HEK293 (cell line): ENCODE data around the gene MOB2.

ENCODE experiments used
- CTCF ChIA-PET: fragments of 350-600 bp; formaldehyde crosslinking; extraction: SDS; loops from one replicate; lab custom pipeline; 2021; ENCODE audit warnings: antibody characterized with exemption; lab: Yijun Ruan, JAX
- POLR2A ChIA-PET: fragments of 300-600 bp; formaldehyde crosslinking; extraction: SDS; loops from one replicate; lab custom pipeline; 2020; ENCODE audit warnings: antibody characterized with exemption, inconsistent platforms; lab: Yijun Ruan, JAX
- H3K27ac ChIP-seq: fragments of 200-500 bp; sonication (Bioruptor generic); 2 replicates; pipeline ENCODE4 v1.5.1; 2014; ENCODE audit warnings: low read depth, low read length, control low read depth, inconsistent platforms; ENCODE audit errors: extremely low read depth
- H3K36me3 ChIP-seq, 2 experiments: fragments of 200-500 bp in 1 of 2; sonication (Bioruptor generic) in 1 of 2; 1 replicate in 1 of 2; 2 replicates in 1 of 2; pipeline ENCODE4 v1.5.1; 2014 to 2017; ENCODE audit warnings: inconsistent platforms in 2 of 2, low read length in 2 of 2; ENCODE audit not compliant: control insufficient read depth in 2 of 2, insufficient read depth in 1 of 2
- H3K4me1 ChIP-seq: fragments of 200-500 bp; sonication (Bioruptor generic); 2 replicates; pipeline ENCODE4 v1.5.1; 2014; ENCODE audit warnings: mild to moderate bottlenecking, low read length, inconsistent platforms; ENCODE audit not compliant: control insufficient read depth, insufficient read depth
- H3K4me3 ChIP-seq: 2 replicates; pipeline ENCODE4 v1.5.1; 2011; ENCODE audit warnings: low read depth, mild to moderate bottlenecking, control low read depth, low read length, moderate library complexity
- H3K9me3 ChIP-seq: fragments of 200-500 bp; sonication (Bioruptor generic); 2 replicates; pipeline ENCODE4 v1.5.1; 2014; ENCODE audit warnings: low read depth, low read length, inconsistent platforms; ENCODE audit not compliant: control insufficient read depth, insufficient read depth
- BCL11B ChIP-seq: fragments of 450-650 bp; formaldehyde crosslinking; IDR thresholded peaks from 2 replicates; pipeline ENCODE4 v1.5.1; 2016; ENCODE audit warnings: low read depth, missing biosample characterization, missing genetic modification characterization
- FEZF1 ChIP-seq: fragments of 450-650 bp; formaldehyde crosslinking; IDR thresholded peaks from 2 replicates; pipeline ENCODE4 v1.5.1; 2016; ENCODE audit warnings: missing biosample characterization, missing genetic modification characterization
- HOXA7 ChIP-seq: sonication (generic); formaldehyde crosslinking; IDR thresholded peaks from 2 replicates; pipeline ENCODE4 v1.8.1; 2022; ENCODE audit warnings: missing genetic modification reagents, borderline replicate concordance
- PRDM2 ChIP-seq: fragments of 450-650 bp; formaldehyde crosslinking; IDR thresholded peaks from 2 replicates; pipeline ENCODE4 v1.5.1; 2016; ENCODE audit warnings: missing biosample characterization, missing genetic modification characterization, borderline replicate concordance
- SALL2 ChIP-seq: fragments of 450-650 bp; formaldehyde crosslinking; IDR thresholded peaks from 2 replicates; pipeline ENCODE4 v1.5.0; 2017; ENCODE audit warnings: missing biosample characterization, mild to moderate bottlenecking, missing genetic modification characterization, borderline replicate concordance
- SCRT1 ChIP-seq: fragments of 450-650 bp; formaldehyde crosslinking; IDR thresholded peaks from 2 replicates; pipeline ENCODE4 v1.5.1; 2016; ENCODE audit warnings: missing biosample characterization, missing genetic modification characterization, borderline replicate concordance
- ZNF112 ChIP-seq: fragments of 450-650 bp; formaldehyde crosslinking; IDR thresholded peaks from 2 replicates; pipeline ENCODE4 v1.5.0; 2017; ENCODE audit warnings: missing biosample characterization, missing genetic modification characterization
- ZNF140 ChIP-seq: fragments of 450-650 bp; formaldehyde crosslinking; IDR thresholded peaks from 2 replicates; pipeline ENCODE4 v1.5.1; 2016; ENCODE audit warnings: missing biosample characterization, missing genetic modification characterization
- ZNF148 ChIP-seq: fragments of 450-650 bp; formaldehyde crosslinking; IDR thresholded peaks from 2 replicates; pipeline ENCODE4 v1.5.0; 2017; ENCODE audit warnings: missing biosample characterization, missing genetic modification characterization, borderline replicate concordance
- ZNF184 ChIP-seq: fragments of 450-650 bp; IDR thresholded peaks from 2 replicates; pipeline ENCODE4 v1.5.1; 2018; ENCODE audit warnings: missing biosample characterization, mild to moderate bottlenecking, missing genetic modification characterization
- ZNF239 ChIP-seq: fragments of 450-650 bp; formaldehyde crosslinking; IDR thresholded peaks from 2 replicates; pipeline ENCODE4 v1.5.1; 2016; ENCODE audit warnings: missing biosample characterization, missing genetic modification characterization
- ZNF302 ChIP-seq: fragments of 450-650 bp; formaldehyde crosslinking; IDR thresholded peaks from 2 replicates; pipeline ENCODE4 v1.5.1; 2016; ENCODE audit warnings: missing biosample characterization, missing genetic modification characterization, low read depth
- ZNF366 ChIP-seq: fragments of 450-650 bp; formaldehyde crosslinking; conservative IDR thresholded peaks from 2 replicates; pipeline ENCODE4 v1.5.1; 2016; ENCODE audit warnings: missing biosample characterization, missing genetic modification characterization
- ZNF398 ChIP-seq: fragments of 450-650 bp; formaldehyde crosslinking; IDR thresholded peaks from 2 replicates; pipeline ENCODE4 v1.5.1; 2017; ENCODE audit warnings: missing biosample characterization, missing genetic modification characterization
- ZNF404 ChIP-seq: fragments of 450-650 bp; formaldehyde crosslinking; IDR thresholded peaks from 2 replicates; pipeline ENCODE4 v1.5.1; 2017; ENCODE audit warnings: missing biosample characterization, missing genetic modification characterization
- ZNF416 ChIP-seq: fragments of 450-650 bp; formaldehyde crosslinking; IDR thresholded peaks from 2 replicates; pipeline ENCODE4 v1.5.1; 2016; ENCODE audit warnings: missing biosample characterization, missing genetic modification characterization
- ZNF48 ChIP-seq: fragments of 450-650 bp; formaldehyde crosslinking; IDR thresholded peaks from 2 replicates; pipeline ENCODE4 v1.5.1; 2016; ENCODE audit warnings: missing biosample characterization, missing genetic modification characterization
- ZNF501 ChIP-seq: fragments of 450-650 bp; formaldehyde crosslinking; IDR thresholded peaks from 2 replicates; pipeline ENCODE4 v1.5.1; 2016; ENCODE audit warnings: missing biosample characterization, missing genetic modification characterization
- ZNF544 ChIP-seq: fragments of 450-650 bp; formaldehyde crosslinking; IDR thresholded peaks from 2 replicates; pipeline ENCODE4 v1.5.0; 2017; ENCODE audit warnings: missing biosample characterization, missing genetic modification characterization
- ZNF629 ChIP-seq: fragments of 450-650 bp; formaldehyde crosslinking; IDR thresholded peaks from 2 replicates; pipeline ENCODE4 v1.5.1; 2017; ENCODE audit warnings: missing biosample characterization, missing genetic modification characterization
- ZNF76 ChIP-seq: fragments of 450-650 bp; formaldehyde crosslinking; IDR thresholded peaks from 2 replicates; pipeline ENCODE4; 2016; ENCODE audit warnings: low read depth, missing biosample characterization, missing genetic modification characterization, borderline replicate concordance
- ZNF843 ChIP-seq: fragments of 450-650 bp; formaldehyde crosslinking; IDR thresholded peaks from 2 replicates; pipeline ENCODE4 v1.5.1; 2016; ENCODE audit warnings: missing biosample characterization, missing genetic modification characterization

The MOB2 gene

GRCh38 chr11:1481861-1482441 lies 4.6 kb downstream of the MOB2 start:
- ChIA-PET POLR2A (no interaction called here), CTCF (no interaction called here)
- H3K27ac ChIP-seq, result no peak overlapping the region

GRCh38 chr11:1481483-1481825 lies 5.1 kb downstream of the MOB2 start:
- H3K36me3 ChIP-seq, result peaks cover 0 to 33% of the 10 kb centered on the region in 2 experiments; a peak in 1 of 3 replicates
- H3K27ac ChIP-seq, result no peak overlapping the region
- no peaks in the 10 kb centered on the region; the same call in 1 of the 2 replicates for H3K4me1 ChIP-seq
- no peak overlapping the region for H3K4me3 ChIP-seq
- POLR2A ChIA-PET, result no interaction called here
- CTCF ChIA-PET, result no interaction called here
- H3K9me3 ChIP-seq, result no peaks in the 10 kb centered on the region
- TF ChIP-seq ZNF366 (tag by site-specific recombination) (no peak), ZNF843 (tag by site-specific recombination) (no peak), FEZF1 (no peak), SALL2 (tag by site-specific recombination) (no peak), ZNF239 (tag by site-specific recombination) (no peak), ZNF48 (tag by site-specific recombination) (no peak), ZNF148 (no peak), ZNF184 (tag by site-specific recombination) (no peak), HOXA7 (CRISPR knock-in tag) (no peak)

More at GRCh38 chr11:1481861-1482441, 4.6 kb downstream of the MOB2 start:
- H3K4me1 ChIP-seq, result no peaks in the 10 kb centered on the region; the same call in 1 of the 2 replicates
- H3K36me3 ChIP-seq, result peaks cover 0 to 32% of the 10 kb centered on the region in 2 experiments; a peak in 1 of 3 replicates
- H3K4me3 ChIP-seq, result no peak overlapping the region
- H3K9me3 ChIP-seq, result no peaks in the 10 kb centered on the region
- TF ChIP-seq ZNF501 (tag by site-specific recombination), result no peak
- no peak for TF ChIP-seq ZNF76
- TF ChIP-seq ZNF112 (tag by site-specific recombination), result no peak
- TF ChIP-seq BCL11B (tag by site-specific recombination), result no peak
- TF ChIP-seq ZNF140 (tag by site-specific recombination), result no peak
- TF ChIP-seq ZNF302 (tag by site-specific recombination), result no peak
- TF ChIP-seq ZNF398 (tag by site-specific recombination), result no peak
- no peak for TF ChIP-seq PRDM2 (tag by site-specific recombination)
- no peak for TF ChIP-seq ZNF544 (tag by site-specific recombination)
- no peak for TF ChIP-seq ZNF416 (tag by site-specific recombination)
- no peak for TF ChIP-seq ZNF629 (tag by site-specific recombination)
- no peak for TF ChIP-seq SCRT1
- no peak for TF ChIP-seq ZNF404 (tag by site-specific recombination)
